A549 (cell line): ENCODE results near the gene KCNQ5. TPM values are rescaled to one million over a fixed set of nuclear protein-coding genes. Genes with fewer than 3 reads are reported as not detected.

Experiments
- ATAC-seq, 2 experiments: fragments of 200-7000 bp in 1 of 2; fragments of >200 bp in 1 of 2; cut with Nextera tagmentation in 1 of 2; cut with Tn5 transposase in 1 of 2; 3 replicates each; pipeline versions ENCODE4 v1.8.0 to v1.9.1; 2018 to 2020; ENCODE audit warnings: mild to moderate bottlenecking in 1 of 2, moderate library complexity in 1 of 2
- CTCF ChIA-PET: fragments of 300-600 bp; sonication (Branson Sonifier 250); formaldehyde crosslinking; extraction: SDS; loops from one replicate; lab custom pipeline; 2021; ENCODE audit warnings: antibody characterized with exemption, inconsistent platforms; lab: Yijun Ruan, JAX
- POLR2A ChIA-PET: fragments of 350-600 bp; formaldehyde crosslinking; extraction: SDS; loops from one replicate; lab custom pipeline; 2021; ENCODE audit warnings: antibody characterized with exemption, inconsistent platforms; lab: Yijun Ruan, JAX
- DNase-seq, 2 experiments: peaks; one replicate each; pipeline versions ENCODE4 v3.0.0 to v3.0.0-alpha.2; 2011 to 2016; ENCODE audit warnings: low read depth in 1 of 2, low spot score in 1 of 2
- FAIRE-seq: peaks from 2 replicates; lab custom pipeline; 2011; peaks lifted over from hg19 to GRCh38; lab: Jason Lieb, UNC
- H3K27ac ChIP-seq, 2 experiments: fragments of >200 bp; sonication (Bioruptor Twin); formaldehyde crosslinking; 3 replicates each; pipeline ENCODE4 v1.5.1; 2016 to 2017
- H3K4me1 ChIP-seq: fragments of >200 bp; sonication (Bioruptor Twin); formaldehyde crosslinking; 3 replicates; pipeline ENCODE4 v1.6.1; 2016
- H3K4me2 ChIP-seq: fragments of >200 bp; sonication (Bioruptor Twin); formaldehyde crosslinking; 3 replicates; pipeline ENCODE4 v1.6.1; 2016
- H3K4me3 ChIP-seq: fragments of >200 bp; sonication (Bioruptor Twin); formaldehyde crosslinking; 3 replicates; pipeline ENCODE4 v1.5.1; 2016
- H3K9me3 ChIP-seq: fragments of >200 bp; sonication (Bioruptor Twin); formaldehyde crosslinking; 3 replicates; pipeline ENCODE4 v1.6.1; 2016
- CBX2 ChIP-seq: fragments of 200-600 bp; sonication (generic); IDR thresholded peaks from 2 replicates; pipeline ENCODE4 v1.6.1; 2016; ENCODE audit warnings: low read depth, mild to moderate bottlenecking, borderline replicate concordance
- CBX8 ChIP-seq: fragments of 200-600 bp; sonication (generic); IDR thresholded peaks from 2 replicates; pipeline ENCODE4 v1.6.1; 2016
- CHD4 ChIP-seq: fragments of 200-600 bp; sonication (generic); IDR thresholded peaks from 2 replicates; pipeline ENCODE4 v1.6.1; 2016; ENCODE audit warnings: antibody characterized with exemption, mild to moderate bottlenecking, borderline replicate concordance
- CTCF ChIP-seq: fragments of >200 bp; sonication (Bioruptor Twin); formaldehyde crosslinking; IDR thresholded peaks from 3 replicates; pipeline ENCODE4 v1.5.1; 2016
- EHF ChIP-seq: fragments of 250-450 bp; sonication (Bioruptor Pico); IDR thresholded peaks from 2 replicates; pipeline ENCODE4 v1.5.0; 2020; ENCODE audit warnings: mild to moderate bottlenecking
- EP300 ChIP-seq, 2 experiments: fragments of >200 bp; sonication (Bioruptor Twin); formaldehyde crosslinking; IDR thresholded peaks; 2 replicates in 1 of 2; 3 replicates in 1 of 2; pipeline ENCODE4 v1.6.1; 2016 to 2017
- FOSL2 ChIP-seq, 2 experiments: fragments of 450-650 bp in 1 of 2; fragments of >200 bp in 1 of 2; sonication (Bioruptor Twin) in 1 of 2; formaldehyde crosslinking; IDR thresholded peaks; 2 replicates each; pipeline versions ENCODE4 v1.5.0 to v1.6.1; 2016 to 2020; ENCODE audit warnings: mild to moderate bottlenecking in 1 of 2, moderate library complexity in 1 of 2
- FOXS1 ChIP-seq: fragments of 250-450 bp; sonication (Bioruptor Pico); IDR thresholded peaks from 2 replicates; pipeline ENCODE4 v1.5.0; 2020; ENCODE audit warnings: mild to moderate bottlenecking, moderate library complexity
- GATA3 ChIP-seq: IDR thresholded peaks from 2 replicates; pipeline ENCODE4 v1.6.1; 2012; ENCODE audit warnings: borderline replicate concordance
- HDAC2 ChIP-seq: fragments of 200-600 bp; sonication (generic); IDR thresholded peaks from 2 replicates; pipeline ENCODE4 v1.6.1; 2016
- HES2 ChIP-seq: fragments of >200 bp; sonication (Bioruptor Twin); formaldehyde crosslinking; IDR thresholded peaks from 2 replicates; pipeline ENCODE4 v1.6.1; 2016
- HEYL ChIP-seq: fragments of 250-450 bp; sonication (Bioruptor Pico); IDR thresholded peaks from 2 replicates; pipeline ENCODE4 v1.8.0; 2021; ENCODE audit warnings: mild to moderate bottlenecking, moderate library complexity
- HOXA7 ChIP-seq: fragments of 250-450 bp; sonication (Bioruptor Pico); IDR thresholded peaks from 2 replicates; pipeline ENCODE4 v1.5.0; 2020; ENCODE audit warnings: mild to moderate bottlenecking, moderate library complexity
- HOXB5 ChIP-seq: fragments of 250-450 bp; sonication (Bioruptor Pico); IDR thresholded peaks from 2 replicates; pipeline ENCODE4 v1.5.0; 2020; ENCODE audit warnings: mild to moderate bottlenecking, moderate library complexity
- JUNB ChIP-seq: fragments of >200 bp; sonication (Bioruptor Twin); formaldehyde crosslinking; IDR thresholded peaks from 2 replicates; pipeline ENCODE4 v1.6.1; 2016
- MAFK ChIP-seq: fragments of 450-650 bp; IDR thresholded peaks from 2 replicates; pipeline ENCODE4 v1.6.1; 2014; ENCODE audit not compliant: partially characterized antibody
- MAZ ChIP-seq: fragments of 150-350 bp; IDR thresholded peaks from 2 replicates; pipeline ENCODE4 v1.6.1; 2014; ENCODE audit warnings: antibody characterized with exemption, low read depth, low read length, borderline replicate concordance
- NPAS2 ChIP-seq: fragments of 250-450 bp; sonication (Bioruptor Pico); IDR thresholded peaks from 2 replicates; pipeline ENCODE4 v1.8.0; 2022; ENCODE audit warnings: mild to moderate bottlenecking, moderate library complexity, borderline replicate concordance
- NR3C1 ChIP-seq: fragments of >200 bp; sonication (Bioruptor Twin); formaldehyde crosslinking; IDR thresholded peaks from 3 replicates; pipeline ENCODE4 v1.6.1; 2017
- RARB ChIP-seq: fragments of 250-450 bp; sonication (Bioruptor Pico); IDR thresholded peaks from 2 replicates; pipeline ENCODE4 v1.8.0; 2021; ENCODE audit warnings: mild to moderate bottlenecking, moderate library complexity
- SMC3 ChIP-seq: fragments of >200 bp; sonication (Bioruptor Twin); formaldehyde crosslinking; IDR thresholded peaks from 3 replicates; pipeline ENCODE4 v1.6.1; 2018; ENCODE audit warnings: inconsistent platforms
- SREBF2 ChIP-seq: fragments of 450-650 bp; IDR thresholded peaks from 2 replicates; pipeline ENCODE4 v1.6.1; 2014; ENCODE audit warnings: mild to moderate bottlenecking, moderate library complexity
- ZC3H11A ChIP-seq: fragments of 450-650 bp; IDR thresholded peaks from 2 replicates; pipeline ENCODE4 v1.6.1; 2014; ENCODE audit warnings: antibody characterized with exemption, mild to moderate bottlenecking
- ZFP36 ChIP-seq: fragments of 450-650 bp; IDR thresholded peaks from 2 replicates; pipeline ENCODE4 v1.6.1; 2014; ENCODE audit warnings: borderline replicate concordance; ENCODE audit not compliant: partially characterized antibody
- WGBS: methylation state at CpG from one replicate; pipeline ENCODE4 v1.1.6; 2017; ENCODE audit errors: missing lambda C conversion rate; 5-methylcytosine and 5-hydroxymethylcytosine counted together
- polyA plus RNA-seq, 4 experiments: library from polyadenylated mRNA; depleted of rRNA in 3 of 4; stranded (reverse); fragments of >200 nt; fragmentation: RNase III in 1 of 4; extraction: RNeasy Plus Mini Kit Qiagen cat#74134 plus additional on column Dnase treatment in 1 of 4; gene quantifications; 2 replicates in 3 of 4; 3 replicates in 1 of 4; pipeline ENCODE4 v1.2.3, GENCODE V29; 2011 to 2017
- TF ChIP-seq, protein P1 (sequence below): IDR thresholded peaks from 2 replicates; pipeline ENCODE4 v1.6.1; 2012
- TF ChIP-seq, protein P2 (sequence below): fragments of 250-450 bp; sonication (Bioruptor Pico); IDR thresholded peaks from 2 replicates; pipeline ENCODE4 v1.5.0; 2020; ENCODE audit warnings: low read depth, mild to moderate bottlenecking, moderate library complexity
- TF ChIP-seq, protein P3 (sequence below): IDR thresholded peaks from 2 replicates; pipeline ENCODE4 v1.6.1; 2012; ENCODE audit warnings: low read depth, borderline replicate concordance

KCNQ5 gene
- polyA plus RNA-seq, 2 of the 4 experiments (the other 2 are of a cell fraction), result 1.2 to 1.3 TPM

DNA sequence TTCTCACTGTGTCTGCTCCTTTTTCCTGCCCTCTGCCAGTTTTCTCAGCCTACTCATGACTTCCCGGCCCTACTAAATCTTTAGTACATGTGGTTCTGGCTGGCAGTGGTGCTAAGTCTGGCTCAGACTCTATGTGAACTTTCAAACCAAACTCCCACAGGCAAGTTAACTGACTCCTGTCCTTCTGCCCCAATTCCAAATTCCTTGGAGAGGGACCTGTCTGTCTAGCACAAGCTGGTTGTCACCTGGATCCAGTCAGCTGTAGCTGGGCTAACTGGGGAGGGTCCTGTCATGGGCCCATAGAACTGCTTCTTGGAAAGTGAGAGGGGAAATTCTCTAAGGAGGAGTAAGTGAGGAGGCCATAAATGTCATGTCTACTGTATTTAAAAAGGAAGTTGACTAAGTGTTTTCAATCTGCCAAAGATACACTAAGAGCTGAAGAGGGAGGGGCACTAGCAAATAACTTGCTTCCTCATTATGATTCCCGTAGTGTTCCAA is 240.1 kb downstream of the KCNQ5 start:
- Histone ChIP-seq H3K4me3 (no peak overlapping the region), H3K4me2 (no peak overlapping the region), H3K27ac (peak overlapping the region in 1 of 2 experiments; percentile 35; a peak in 1 of 6 replicates), H3K4me1 (peaks cover 17% of the 10 kb centered on the region; the same call in 2 of the 3 replicates), H3K9me3 (no peaks in the 10 kb centered on the region)
- ChIA-PET POLR2A (no interaction called here), CTCF (interaction anchor here (1.2 kb wide), 1 partner anchor 11 kb away, joined by 3 read pairs; no protein-coding TSS in a partner anchor)
- TF ChIP-seq CHD4, result no peak
- TF ChIP-seq CBX8, result no peak
- no peak for TF ChIP-seq JUNB
- TF ChIP-seq FOXS1 (CRISPR knock-in tag), result no peak
- TF ChIP-seq, protein P1, sequence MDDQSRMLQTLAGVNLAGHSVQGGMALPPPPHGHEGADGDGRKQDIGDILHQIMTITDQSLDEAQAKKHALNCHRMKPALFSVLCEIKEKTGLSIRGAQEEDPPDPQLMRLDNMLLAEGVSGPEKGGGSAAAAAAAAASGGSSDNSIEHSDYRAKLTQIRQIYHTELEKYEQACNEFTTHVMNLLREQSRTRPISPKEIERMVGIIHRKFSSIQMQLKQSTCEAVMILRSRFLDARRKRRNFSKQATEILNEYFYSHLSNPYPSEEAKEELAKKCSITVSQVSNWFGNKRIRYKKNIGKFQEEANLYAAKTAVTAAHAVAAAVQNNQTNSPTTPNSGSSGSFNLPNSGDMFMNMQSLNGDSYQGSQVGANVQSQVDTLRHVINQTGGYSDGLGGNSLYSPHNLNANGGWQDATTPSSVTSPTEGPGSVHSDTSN, result no peak
- no peak for TF ChIP-seq CTCF
- TF ChIP-seq EHF, result no peak
- no peak for TF ChIP-seq NPAS2 (CRISPR knock-in tag)
- FAIRE-seq, result no peak
- no peak for ATAC-seq
- no peak for DNase-seq
- WGBS, result 69% methylated on average over 2 of the region's 2 CpGs

- no peak for DNase-seq
- H3K9me3 ChIP-seq, result no peaks in the 10 kb centered on the region
- H3K4me2 ChIP-seq, result no peak overlapping the region
- no peak for ATAC-seq
- H3K4me3 ChIP-seq, result no peak overlapping the region
- H3K27ac ChIP-seq, result no peak overlapping the region
- ChIA-PET CTCF (no interaction called here), POLR2A (no interaction called here)
- H3K4me1 ChIP-seq, result peaks cover 12% of the 10 kb centered on the region; the same call in 1 of the 3 replicates
- TF ChIP-seq HDAC2, result no peak
- TF ChIP-seq HES2, result no peak
- TF ChIP-seq RARB (CRISPR knock-in tag), result no peak
- no peak for TF ChIP-seq CBX2
- no peak for TF ChIP-seq EP300 (IDR thresholded peaks at IDR 0.05)
- no peak for TF ChIP-seq MAZ
- no peak for TF ChIP-seq HOXB5 (CRISPR knock-in tag)
- WGBS, result 10% methylated on average over 1 of the region's 1 CpG
- FAIRE-seq, result no peak
Measured at GRCh38 chr6:72863131-72863530, 241.3 kb downstream of the KCNQ5 start.

DNA sequence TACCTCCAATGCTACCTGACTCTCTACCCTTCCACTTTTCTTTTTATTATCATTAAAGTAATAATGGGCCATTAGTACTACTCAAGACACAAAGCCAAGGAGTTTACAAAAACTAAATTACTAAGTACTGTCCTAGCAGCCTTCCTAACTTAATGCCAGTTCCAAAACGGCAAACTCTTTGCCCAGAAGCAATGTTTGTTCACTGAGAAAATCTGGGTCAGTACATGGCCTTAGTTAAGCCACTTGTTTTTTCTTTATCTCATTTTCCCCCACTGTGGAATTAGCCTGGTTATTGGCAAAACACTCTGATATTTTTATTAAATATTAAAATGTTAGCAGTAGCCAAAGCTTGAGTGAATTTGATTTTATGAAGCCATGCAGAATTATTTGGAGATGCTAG is 242.4 kb downstream of the KCNQ5 start:
- H3K4me1 ChIP-seq, result peaks cover 12% of the 10 kb centered on the region; the same call in 1 of the 3 replicates
- CTCF ChIA-PET, result no interaction called here
- no peaks in the 10 kb centered on the region for H3K9me3 ChIP-seq
- POLR2A ChIA-PET, result no interaction called here
- no peak for DNase-seq
- H3K27ac ChIP-seq, result no peak overlapping the region
- no peak overlapping the region for H3K4me2 ChIP-seq
- no peak for FAIRE-seq
- H3K4me3 ChIP-seq, result no peak overlapping the region
- TF ChIP-seq HES2 (no peak), ZC3H11A (no peak), EP300 (IDR thresholded peaks at IDR 0.05) (no peak), SREBF2 (no peak), FOSL2 (IDR thresholded peaks at IDR 0.05) (no peak), FOSL2 (CRISPR knock-in tag; IDR thresholded peaks at IDR 0.05) (no peak), ZFP36 (no peak), HDAC2 (no peak), HOXA7 (CRISPR knock-in tag) (no peak), MAFK (no peak), NR3C1 (no peak), SMC3 (no peak), CHD4 (no peak), CBX8 (no peak), GATA3 (no peak), HEYL (CRISPR knock-in tag) (no peak)
- TF ChIP-seq, protein P1, result no peak
- TF ChIP-seq, protein P2, sequence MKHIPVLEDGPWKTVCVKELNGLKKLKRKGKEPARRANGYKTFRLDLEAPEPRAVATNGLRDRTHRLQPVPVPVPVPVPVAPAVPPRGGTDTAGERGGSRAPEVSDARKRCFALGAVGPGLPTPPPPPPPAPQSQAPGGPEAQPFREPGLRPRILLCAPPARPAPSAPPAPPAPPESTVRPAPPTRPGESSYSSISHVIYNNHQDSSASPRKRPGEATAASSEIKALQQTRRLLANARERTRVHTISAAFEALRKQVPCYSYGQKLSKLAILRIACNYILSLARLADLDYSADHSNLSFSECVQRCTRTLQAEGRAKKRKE (CRISPR knock-in tag), result no peak
- TF ChIP-seq, protein P3, sequence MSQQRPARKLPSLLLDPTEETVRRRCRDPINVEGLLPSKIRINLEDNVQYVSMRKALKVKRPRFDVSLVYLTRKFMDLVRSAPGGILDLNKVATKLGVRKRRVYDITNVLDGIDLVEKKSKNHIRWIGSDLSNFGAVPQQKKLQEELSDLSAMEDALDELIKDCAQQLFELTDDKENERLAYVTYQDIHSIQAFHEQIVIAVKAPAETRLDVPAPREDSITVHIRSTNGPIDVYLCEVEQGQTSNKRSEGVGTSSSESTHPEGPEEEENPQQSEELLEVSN, result no peak
- TF ChIP-seq, all 56 proteins: peak for 0
- WGBS, result 35% methylated on average over 1 of the region's 1 CpG
- no peak for ATAC-seq
